Lung (tissue), 12 donors: ENCODE data around the gene CACNA1E. TPM values are rescaled to one million over a fixed set of nuclear protein-coding genes. Genes with fewer than 3 reads are reported as not detected.

Source experiments
- ATAC-seq: fragments of 200-7000 bp; cut with Tn5 transposase; one replicate; pipeline ENCODE4 v1.9.1; 2020; ENCODE audit warnings: moderate number of reproducible peaks; ENCODE audit not compliant: insufficient read depth, low FRiP score
- DNase-seq, 3 donors: peaks; one replicate each; pipeline ENCODE4 v3.0.0-alpha.2; 2013 to 2017
- H3K27ac ChIP-seq, 2 donors: one replicate each; pipeline ENCODE4 v1.5.1; 2013; ENCODE audit warnings: mild to moderate bottlenecking in 2 of 2, moderate library complexity in 2 of 2, control low read depth in 1 of 2, inconsistent platforms in 1 of 2, low read depth in 1 of 2, low read length in 1 of 2
- H3K27me3 ChIP-seq, 3 donors: one replicate each; pipeline ENCODE4 v1.5.1; 2013; ENCODE audit warnings: low read length in 2 of 3; ENCODE audit not compliant: control insufficient read depth in 3 of 3, insufficient read depth in 3 of 3
- H3K36me3 ChIP-seq, 4 donors: one replicate each; pipeline ENCODE4 v1.5.1; 2013; ENCODE audit warnings: low read length in 4 of 4, mild to moderate bottlenecking in 1 of 4, moderate library complexity in 1 of 4; ENCODE audit not compliant: control insufficient read depth in 4 of 4, insufficient read depth in 4 of 4
- H3K4me1 ChIP-seq, 5 donors: one replicate each; pipeline ENCODE4 v1.5.1; 2013; ENCODE audit warnings: low read length in 5 of 5, mild to moderate bottlenecking in 2 of 5, moderate library complexity in 1 of 5; ENCODE audit not compliant: control insufficient read depth in 5 of 5, insufficient read depth in 5 of 5
- H3K4me3 ChIP-seq: one replicate; pipeline ENCODE4 v1.5.1; 2013; ENCODE audit warnings: mild to moderate bottlenecking, control low read depth, moderate library complexity
- H3K9ac ChIP-seq, 2 donors: one replicate each; pipeline ENCODE4 v1.5.1; 2013; ENCODE audit warnings: low read length in 2 of 2, control low read depth in 1 of 2; ENCODE audit not compliant: insufficient read depth in 1 of 2
- H3K9me3 ChIP-seq, 4 donors: one replicate each; pipeline ENCODE4 v1.5.1; 2013; ENCODE audit warnings: low read length in 3 of 4, mild to moderate bottlenecking in 1 of 4, moderate library complexity in 1 of 4; ENCODE audit not compliant: control insufficient read depth in 4 of 4, insufficient read depth in 3 of 4
- WGBS, 2 donors: extraction: QIAGEN DNeasy Blood & Tissue Kit; methylation state at CpG; one replicate each; pipeline ENCODE4 v1.1.7; 2013; 5-methylcytosine and 5-hydroxymethylcytosine counted together
- polyA plus RNA-seq, 2 donors: library from polyadenylated mRNA; stranded (reverse); fragments of 200-250 nt; gene quantifications; one replicate each; pipeline ENCODE4 v1.2.1, GENCODE V29; 2013
- total RNA-seq, 2 donors: library from RNA; depleted of rRNA in 1 of 2; stranded (reverse); fragments of >200 nt in 1 of 2; gene quantifications; one replicate each; pipeline ENCODE4 v1.2.1, GENCODE V29; 2014 to 2021
- TF ChIP-seq, protein P1 (sequence below): IDR thresholded peaks from 2 replicates; pipeline ENCODE4 v1.5.1; 2012; ENCODE audit warnings: mild to moderate bottlenecking; ENCODE audit errors: control extremely low read depth, extremely low read depth
- donor health status: control.
- donor health status: control.
- donor health status: Bipolar disorder and iron deficiency.
- donor health status: healthy.
- donor health status: DM: yes; HTN: yes; CAD: no.

The CACNA1E gene
- total and polyA plus RNA-seq, 4 donors = 0.02 to 1.4 (median 0.80) TPM

DNA sequence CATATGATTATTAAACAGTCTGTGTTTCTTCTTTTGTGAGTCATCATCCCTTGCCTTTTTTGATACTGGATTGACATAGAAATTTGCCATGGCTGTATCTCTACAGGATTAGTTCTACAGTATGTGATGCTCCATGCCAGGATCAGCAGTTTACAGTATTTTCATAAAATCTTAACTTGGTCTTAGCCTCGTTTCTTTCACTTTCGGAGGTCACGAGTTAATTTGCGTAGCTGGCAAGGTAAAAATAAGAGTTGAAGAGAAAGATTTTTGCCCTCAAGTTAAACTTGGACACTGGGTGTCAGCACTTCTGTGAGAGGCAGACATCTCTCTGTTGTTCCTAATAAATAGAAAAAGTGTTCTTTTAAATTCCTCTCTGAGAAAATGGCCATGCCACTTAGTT, 79.1 kb downstream of the CACNA1E start:
- H3K9me3 ChIP-seq = peaks cover 0 to 11% (median 0%) of the 10 kb centered on the region in 4 donors
- H3K27me3 ChIP-seq = no peaks in the 10 kb centered on the region
- H3K36me3 ChIP-seq = no peaks in the 10 kb centered on the region
- 85 to 91% methylated on average over 4 of the region's 4 CpGs for WGBS, 2 donors
- ATAC-seq (no peak), DNase-seq (no peak)
- H3K9ac ChIP-seq = no peak overlapping the region
- peaks cover 0 to 7% (median 0%) of the 10 kb centered on the region in 5 donors for H3K4me1 ChIP-seq
- TF ChIP-seq, protein P1, sequence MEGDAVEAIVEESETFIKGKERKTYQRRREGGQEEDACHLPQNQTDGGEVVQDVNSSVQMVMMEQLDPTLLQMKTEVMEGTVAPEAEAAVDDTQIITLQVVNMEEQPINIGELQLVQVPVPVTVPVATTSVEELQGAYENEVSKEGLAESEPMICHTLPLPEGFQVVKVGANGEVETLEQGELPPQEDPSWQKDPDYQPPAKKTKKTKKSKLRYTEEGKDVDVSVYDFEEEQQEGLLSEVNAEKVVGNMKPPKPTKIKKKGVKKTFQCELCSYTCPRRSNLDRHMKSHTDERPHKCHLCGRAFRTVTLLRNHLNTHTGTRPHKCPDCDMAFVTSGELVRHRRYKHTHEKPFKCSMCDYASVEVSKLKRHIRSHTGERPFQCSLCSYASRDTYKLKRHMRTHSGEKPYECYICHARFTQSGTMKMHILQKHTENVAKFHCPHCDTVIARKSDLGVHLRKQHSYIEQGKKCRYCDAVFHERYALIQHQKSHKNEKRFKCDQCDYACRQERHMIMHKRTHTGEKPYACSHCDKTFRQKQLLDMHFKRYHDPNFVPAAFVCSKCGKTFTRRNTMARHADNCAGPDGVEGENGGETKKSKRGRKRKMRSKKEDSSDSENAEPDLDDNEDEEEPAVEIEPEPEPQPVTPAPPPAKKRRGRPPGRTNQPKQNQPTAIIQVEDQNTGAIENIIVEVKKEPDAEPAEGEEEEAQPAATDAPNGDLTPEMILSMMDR = no peak
- H3K4me3 ChIP-seq = no peak overlapping the region
- no peak overlapping the region for H3K27ac ChIP-seq

DNA sequence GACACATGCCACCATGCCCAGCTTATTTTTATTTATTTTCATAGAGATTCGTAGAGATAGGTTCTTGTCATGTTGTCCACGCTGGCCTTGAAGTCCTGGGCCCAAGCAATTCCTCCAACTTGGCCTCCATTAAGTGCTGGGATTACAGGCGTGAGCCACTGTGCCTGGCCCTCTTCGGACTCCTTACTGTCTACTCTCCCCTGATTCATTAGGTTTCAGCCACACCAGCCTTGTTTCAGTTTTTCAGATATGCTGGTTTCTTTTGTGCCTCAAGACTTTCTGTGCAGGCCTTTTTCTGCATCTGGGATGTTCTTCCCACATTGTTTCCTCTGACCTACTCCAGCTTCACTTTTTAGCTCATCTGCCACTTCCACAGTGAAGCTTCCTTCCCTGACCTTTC, 85.4 kb downstream of the CACNA1E start:
- Histone ChIP-seq H3K4me1 (no peaks in the 10 kb centered on the region), H3K4me3 (no peak overlapping the region), H3K36me3 (no peaks in the 10 kb centered on the region), H3K9ac (no peak overlapping the region), H3K27me3 (no peaks in the 10 kb centered on the region), H3K9me3 (peaks cover 0 to 11% (median 0%) of the 10 kb centered on the region in 4 donors), H3K27ac (no peak overlapping the region)
- TF ChIP-seq, protein P1 = no peak
- no peak for DNase-seq
- WGBS, 2 donors = 84 to 88% methylated on average over 4 of the region's 4 CpGs
- ATAC-seq = no peak

DNA sequence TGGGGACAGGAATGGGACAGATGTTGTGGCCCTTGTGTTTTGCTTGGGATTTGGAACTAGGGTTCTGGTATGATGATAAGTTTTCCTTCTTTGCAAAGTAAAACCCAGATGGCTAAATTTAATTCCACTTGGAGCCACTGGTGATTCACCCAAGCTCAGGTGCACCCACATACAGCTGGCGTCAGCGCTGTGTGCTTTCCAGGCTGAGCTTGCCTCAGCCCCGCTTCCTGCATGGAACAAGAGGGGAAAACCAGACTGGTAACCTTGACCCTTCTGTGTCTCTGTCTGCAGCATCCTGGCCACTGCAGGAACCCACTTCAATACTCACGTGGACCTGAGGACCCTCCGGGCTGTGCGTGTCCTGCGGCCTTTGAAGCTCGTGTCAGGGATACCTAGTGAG, 94.2 kb downstream of the CACNA1E start:
- Histone ChIP-seq H3K4me1 (peaks cover 0 to 4% (median 0%) of the 10 kb centered on the region in 5 donors), H3K9ac (no peak overlapping the region), H3K4me3 (no peak overlapping the region), H3K27me3 (no peaks in the 10 kb centered on the region), H3K36me3 (no peaks in the 10 kb centered on the region), H3K27ac (no peak overlapping the region), H3K9me3 (peaks cover 0 to 4% (median 0%) of the 10 kb centered on the region in 4 donors)
- ATAC-seq (no peak), DNase-seq (no peak)
- TF ChIP-seq, protein P1 = no peak
- WGBS, 2 donors = 89 to 92% methylated on average over 8 of the region's 8 CpGs

DNA sequence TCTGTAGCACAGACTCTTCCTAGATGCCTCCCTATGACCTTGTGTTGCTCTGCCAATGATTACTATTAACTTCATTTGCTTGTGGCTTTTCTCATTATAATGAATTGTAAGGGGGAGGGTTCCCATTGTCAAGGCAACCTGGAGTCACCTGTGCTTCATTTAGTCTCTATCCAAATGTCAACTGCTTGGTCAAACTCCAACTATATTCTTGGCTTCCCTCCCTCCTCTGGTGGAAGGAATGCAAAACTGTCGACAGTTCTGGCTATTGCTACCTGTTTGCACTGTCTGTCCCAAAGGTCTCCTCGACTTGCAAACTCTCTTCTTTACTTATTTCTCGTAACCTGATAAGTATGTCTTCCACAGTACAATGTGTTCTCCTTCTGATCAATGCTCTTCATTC, 100.3 kb downstream of the CACNA1E start:
- ATAC-seq = no peak
- WGBS, 2 donors = 35 to 44% methylated on average over 3 of the region's 3 CpGs
- no peaks in the 10 kb centered on the region for H3K27me3 ChIP-seq

More for the DNA sequence above, 100.3 kb downstream of the CACNA1E start:
- H3K9me3 ChIP-seq = peaks cover 0 to 2% (median 0%) of the 10 kb centered on the region in 4 donors
- no peaks in the 10 kb centered on the region for H3K36me3 ChIP-seq
- TF ChIP-seq, protein P1 = no peak
- DNase-seq = peak in 1 of 3 donors; percentile 22
- H3K4me3 ChIP-seq = no peak overlapping the region
- no peak overlapping the region for H3K27ac ChIP-seq
- H3K9ac ChIP-seq = no peak overlapping the region
- peaks cover 0 to 3% (median 0%) of the 10 kb centered on the region in 5 donors for H3K4me1 ChIP-seq
